GM12864 (cell line): ENCODE measurements around the gene ATG9A.

Source experiments
- DNase-seq: peaks from one replicate; pipeline ENCODE4 v3.0.0-alpha.2; 2011; ENCODE audit warnings: low read depth
- H3K4me3 ChIP-seq: 2 replicates; pipeline ENCODE4 v1.5.1; 2011; ENCODE audit warnings: mild to moderate bottlenecking, low read depth, low read length, control low read depth
- TF ChIP-seq, protein P1 (sequence below): IDR thresholded peaks from 2 replicates; pipeline ENCODE4 v1.5.1; 2011; ENCODE audit warnings: low read depth, mild to moderate bottlenecking, moderate library complexity, low read length, control low read depth, inconsistent platforms; ENCODE audit errors: missing control alignments

ATG9A gene

GRCh38 chr2:219209236-219210195 lies 19.9 kb downstream of the ATG9A start:
- TF ChIP-seq, protein P1, sequence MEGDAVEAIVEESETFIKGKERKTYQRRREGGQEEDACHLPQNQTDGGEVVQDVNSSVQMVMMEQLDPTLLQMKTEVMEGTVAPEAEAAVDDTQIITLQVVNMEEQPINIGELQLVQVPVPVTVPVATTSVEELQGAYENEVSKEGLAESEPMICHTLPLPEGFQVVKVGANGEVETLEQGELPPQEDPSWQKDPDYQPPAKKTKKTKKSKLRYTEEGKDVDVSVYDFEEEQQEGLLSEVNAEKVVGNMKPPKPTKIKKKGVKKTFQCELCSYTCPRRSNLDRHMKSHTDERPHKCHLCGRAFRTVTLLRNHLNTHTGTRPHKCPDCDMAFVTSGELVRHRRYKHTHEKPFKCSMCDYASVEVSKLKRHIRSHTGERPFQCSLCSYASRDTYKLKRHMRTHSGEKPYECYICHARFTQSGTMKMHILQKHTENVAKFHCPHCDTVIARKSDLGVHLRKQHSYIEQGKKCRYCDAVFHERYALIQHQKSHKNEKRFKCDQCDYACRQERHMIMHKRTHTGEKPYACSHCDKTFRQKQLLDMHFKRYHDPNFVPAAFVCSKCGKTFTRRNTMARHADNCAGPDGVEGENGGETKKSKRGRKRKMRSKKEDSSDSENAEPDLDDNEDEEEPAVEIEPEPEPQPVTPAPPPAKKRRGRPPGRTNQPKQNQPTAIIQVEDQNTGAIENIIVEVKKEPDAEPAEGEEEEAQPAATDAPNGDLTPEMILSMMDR, result no peak

DNA sequence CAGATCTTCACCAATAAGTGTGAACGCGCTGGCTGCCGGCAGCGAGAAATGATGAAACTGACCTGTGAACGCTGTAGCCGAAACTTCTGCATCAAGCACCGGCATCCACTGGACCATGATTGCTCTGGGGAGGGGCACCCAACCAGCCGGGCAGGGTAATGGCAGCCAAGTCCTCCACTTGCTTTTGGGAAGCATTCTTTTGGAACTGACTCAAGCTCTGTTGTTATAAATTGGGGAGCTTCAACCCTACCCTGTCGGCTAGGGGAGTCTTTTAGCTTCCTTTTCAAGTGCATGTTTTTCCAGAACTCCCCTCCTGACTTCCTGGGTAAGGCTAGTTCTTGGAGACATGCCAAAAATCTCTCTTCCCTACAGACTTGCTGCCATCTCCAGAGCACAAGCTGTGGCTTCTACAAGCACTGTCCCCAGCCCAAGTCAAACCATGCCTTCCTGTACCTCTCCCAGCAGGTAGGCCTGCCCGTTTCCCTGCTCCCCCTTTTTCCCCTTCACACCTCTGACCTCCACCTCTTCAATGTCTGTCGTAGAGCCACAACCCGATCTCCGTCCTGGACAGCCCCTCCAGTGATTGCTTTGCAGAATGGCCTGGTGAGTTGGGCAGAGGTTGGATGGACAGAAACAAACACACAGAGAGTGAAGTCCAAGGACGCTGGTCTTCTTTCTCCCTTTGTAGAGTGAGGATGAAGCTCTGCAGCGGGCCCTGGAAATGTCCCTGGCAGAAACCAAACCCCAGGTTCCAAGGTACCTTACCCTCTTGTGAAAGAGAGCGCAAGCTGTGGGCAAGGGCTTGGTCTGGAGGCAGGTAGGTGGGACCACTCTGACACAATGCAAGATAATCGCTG lies 21.3 kb downstream of the ATG9A start:
- no peak overlapping the region for H3K4me3 ChIP-seq

More at GRCh38 chr2:219209236-219210195, 19.9 kb downstream of the ATG9A start:
- no peak for DNase-seq
- H3K4me3 ChIP-seq, result no peak overlapping the region

DNA sequence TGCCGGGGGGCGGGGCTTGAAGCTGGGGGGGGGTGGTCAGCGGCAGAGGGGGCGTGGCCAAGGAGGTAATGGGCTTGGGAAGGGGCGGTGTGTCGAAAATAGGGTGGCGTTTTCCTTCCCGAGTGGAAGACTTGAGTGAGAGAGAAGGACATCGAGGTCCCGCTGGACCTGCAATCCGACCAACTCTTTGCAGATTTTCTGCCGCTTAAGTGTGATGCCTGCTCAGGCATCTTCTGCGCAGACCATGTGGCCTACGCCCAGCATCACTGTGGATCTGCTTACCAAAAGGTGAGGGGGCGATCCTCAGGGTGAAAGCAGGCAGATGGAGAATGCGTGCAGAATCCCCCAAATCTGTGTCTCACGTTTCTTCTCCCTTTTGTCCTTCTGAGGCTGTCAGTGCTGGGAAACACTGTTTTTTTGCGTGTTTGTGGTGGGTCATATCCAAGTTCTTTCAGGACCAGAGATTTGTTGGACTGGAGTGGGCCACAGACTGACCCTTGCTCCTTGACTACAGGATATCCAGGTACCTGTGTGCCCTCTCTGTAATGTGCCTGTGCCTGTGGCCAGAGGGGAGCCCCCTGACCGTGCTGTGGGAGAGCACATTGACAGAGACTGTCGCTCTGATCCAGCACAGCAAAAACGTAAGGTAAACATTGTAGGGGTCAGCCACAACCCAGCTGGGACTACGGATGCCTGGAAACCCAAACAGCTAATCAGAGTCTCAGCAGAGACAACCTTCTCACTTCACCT lies 22.1 kb downstream of the ATG9A start:
- DNase-seq, result no peak
- peak overlapping the region; percentile 69 for H3K4me3 ChIP-seq
- TF ChIP-seq, protein P1, result no peak

More for the DNA sequence above, 21.3 kb downstream of the ATG9A start:
- no peak for DNase-seq
- TF ChIP-seq, protein P1, result no peak

GRCh38 chr2:219206328-219207133 lies 22.9 kb downstream of the ATG9A start, which contains the start of gene ZFAND2B:
Gene ZFAND2B, plus strand, starts transcription at chr2:219206782. Its CDS starts 206 bp downstream, at chr2:219206988.
- H3K4me3 ChIP-seq, result peak within 1 kb of the TSS; percentile 69
- TF ChIP-seq, protein P1, result no peak
- peak; percentile 78 for DNase-seq

- H3K4me3 ChIP-seq, result peak overlapping the region; percentile 64
- TF ChIP-seq, protein P1, result no peak
- no peak for DNase-seq
Measured at GRCh38 chr2:219205981-219206327, 23.5 kb downstream of the ATG9A start.

DNA sequence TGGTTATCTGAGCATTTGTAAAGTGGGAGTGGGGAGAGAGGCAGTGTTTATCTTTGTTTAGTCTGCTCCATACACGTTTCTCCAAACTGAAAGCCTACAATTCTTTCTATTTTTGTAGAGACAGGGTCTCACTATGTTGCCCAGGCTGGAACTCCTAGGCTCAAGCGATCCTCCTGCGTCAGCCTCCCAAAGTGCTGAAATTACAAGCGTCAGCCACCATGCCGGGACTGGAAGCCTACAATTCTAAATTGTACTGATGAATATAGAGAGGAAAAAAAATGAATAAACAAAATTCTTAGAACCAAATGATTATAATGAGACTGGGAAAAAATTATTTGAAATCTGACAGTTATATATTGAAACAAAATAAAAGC lies 24.3 kb downstream of the ATG9A start:
- no peak for DNase-seq
- H3K4me3 ChIP-seq, result no peak overlapping the region
- TF ChIP-seq, protein P1, result no peak
